Rectal smooth muscle tissue (tissue), 1 donor: Measurements from ENCODE around the gene TNFSF8.

ENCODE experiments used
- H3K27ac ChIP-seq: one replicate; pipeline ENCODE4 v1.7.0; 2013; ENCODE audit warnings: low read depth, low read length, inconsistent platforms
- H3K27me3 ChIP-seq: one replicate; pipeline ENCODE4 v1.7.0; 2013; ENCODE audit warnings: low read length; ENCODE audit not compliant: control insufficient read depth, insufficient read depth
- H3K36me3 ChIP-seq: one replicate; pipeline ENCODE4 v1.7.0; 2013; ENCODE audit warnings: low read length; ENCODE audit not compliant: control insufficient read depth, insufficient read depth
- H3K4me1 ChIP-seq: one replicate; pipeline ENCODE4 v1.7.0; 2013; ENCODE audit warnings: low read length; ENCODE audit not compliant: control insufficient read depth, insufficient read depth
- H3K4me3 ChIP-seq: one replicate; pipeline ENCODE4 v1.7.0; 2013; ENCODE audit warnings: low read length
- H3K9ac ChIP-seq: one replicate; pipeline ENCODE4 v1.7.0; 2013; ENCODE audit warnings: low read length

The TNFSF8 gene

DNA sequence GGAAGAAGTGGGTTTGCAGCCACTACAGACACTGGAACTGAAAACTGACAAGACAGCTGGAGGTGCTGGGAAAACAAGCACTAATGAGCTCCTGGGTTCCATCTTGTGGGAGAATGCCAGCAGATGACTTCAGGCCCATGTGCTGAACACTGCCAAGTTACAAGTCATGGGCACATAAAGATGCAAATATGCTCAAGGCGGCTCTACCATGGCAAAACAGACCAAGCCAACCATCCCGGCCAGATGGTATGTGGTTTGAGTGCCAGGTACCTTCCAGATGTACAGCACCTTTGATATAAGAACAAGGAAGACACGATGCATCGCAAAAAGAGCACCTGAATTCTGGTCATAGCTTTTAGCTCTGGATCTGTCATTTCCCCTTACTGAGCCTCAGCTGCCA is 19.9 kb downstream of the TNFSF8 start:
- Histone ChIP-seq H3K4me1 (no peaks in the 10 kb centered on the region), H3K9ac (no peak overlapping the region), H3K27ac (no peak overlapping the region), H3K27me3 (no peaks in the 10 kb centered on the region), H3K36me3 (no peaks in the 10 kb centered on the region), H3K4me3 (no peak overlapping the region)

DNA sequence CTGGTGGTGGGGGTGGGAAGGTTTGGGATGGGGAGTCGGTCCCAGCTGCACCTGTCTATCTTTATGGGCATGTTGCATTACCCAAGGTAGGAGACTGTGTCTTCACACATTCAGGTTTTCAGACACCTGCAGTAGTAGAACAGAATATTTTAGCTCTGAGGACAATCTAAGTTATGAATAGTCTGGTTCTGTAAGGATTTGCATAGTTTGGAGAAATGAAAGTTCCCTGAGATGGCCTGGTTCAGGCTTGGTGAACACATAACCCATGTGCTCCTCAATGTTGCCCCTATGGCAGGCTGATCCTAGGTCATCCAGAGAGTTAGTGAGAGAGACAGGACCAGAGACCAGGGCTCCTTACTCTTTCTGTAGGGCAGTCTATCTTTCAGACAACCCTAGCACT is 20.7 kb downstream of the TNFSF8 start:
- Histone ChIP-seq H3K9ac (no peak overlapping the region), H3K4me3 (no peak overlapping the region), H3K36me3 (no peaks in the 10 kb centered on the region), H3K27ac (no peak overlapping the region), H3K27me3 (no peaks in the 10 kb centered on the region), H3K4me1 (no peaks in the 10 kb centered on the region)

DNA sequence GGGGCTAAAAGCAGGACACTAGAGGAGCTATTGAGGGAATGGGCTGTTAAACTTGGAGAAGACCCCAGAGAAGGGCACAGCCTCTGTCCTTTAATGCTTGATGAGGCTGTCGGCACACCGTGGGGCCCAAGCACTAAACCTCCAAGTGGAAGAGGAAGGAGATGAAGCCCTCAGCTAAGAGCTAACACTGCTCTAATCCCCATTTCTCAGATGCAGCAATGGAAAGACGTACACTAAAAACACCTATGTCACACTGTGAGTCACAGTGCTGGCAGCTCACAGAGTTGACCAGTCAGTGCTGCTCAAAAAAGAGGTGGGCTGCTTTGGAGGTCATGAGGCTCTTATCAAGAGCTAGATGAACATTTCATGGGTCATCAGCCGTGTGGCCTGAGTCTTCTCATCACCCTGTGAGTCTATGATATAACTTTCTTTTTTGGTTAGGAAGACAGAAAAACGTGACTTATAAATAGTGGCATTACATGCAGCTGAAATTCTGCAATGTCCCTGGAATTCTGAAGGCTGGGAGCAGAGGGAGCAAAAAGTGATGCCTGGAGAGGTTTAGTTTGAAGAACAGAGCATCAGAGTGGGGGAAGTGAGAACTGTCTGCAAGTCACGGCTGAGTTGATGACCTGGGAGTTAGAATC is 21.5 kb downstream of the TNFSF8 start:
- Histone ChIP-seq H3K36me3 (no peaks in the 10 kb centered on the region), H3K4me1 (no peaks in the 10 kb centered on the region), H3K27me3 (no peaks in the 10 kb centered on the region), H3K4me3 (no peak overlapping the region), H3K27ac (no peak overlapping the region), H3K9ac (no peak overlapping the region)

DNA sequence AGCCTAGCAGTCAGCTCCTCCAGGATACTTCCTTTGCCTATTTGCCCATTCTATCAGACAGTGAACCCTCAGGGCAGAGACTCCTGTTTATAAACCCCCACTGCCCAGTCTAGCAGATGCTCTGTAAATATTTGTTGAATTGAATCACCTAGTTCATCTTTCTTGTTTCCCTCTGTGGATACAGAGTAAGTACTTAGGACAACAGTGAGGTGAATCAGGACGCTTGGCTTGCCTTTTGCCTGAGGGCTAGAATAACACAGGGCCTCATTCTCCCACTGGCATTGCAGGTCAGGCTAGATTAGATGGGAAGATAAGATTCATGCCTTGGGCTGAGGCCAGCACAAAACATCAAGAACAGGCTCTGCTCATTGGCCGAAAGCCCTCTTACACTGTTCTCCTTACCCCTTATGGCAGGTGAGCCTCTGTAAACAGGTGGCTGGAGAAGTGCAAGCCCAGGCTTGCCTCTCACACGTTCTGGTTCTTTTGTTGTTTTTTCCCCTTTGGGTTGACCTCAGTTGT is 22.2 kb downstream of the TNFSF8 start:
- H3K4me3 ChIP-seq: no peak overlapping the region
- no peak overlapping the region for H3K27ac ChIP-seq
- H3K27me3 ChIP-seq: no peaks in the 10 kb centered on the region
- H3K4me1 ChIP-seq: no peaks in the 10 kb centered on the region
- no peak overlapping the region for H3K9ac ChIP-seq
- H3K36me3 ChIP-seq: no peaks in the 10 kb centered on the region

DNA sequence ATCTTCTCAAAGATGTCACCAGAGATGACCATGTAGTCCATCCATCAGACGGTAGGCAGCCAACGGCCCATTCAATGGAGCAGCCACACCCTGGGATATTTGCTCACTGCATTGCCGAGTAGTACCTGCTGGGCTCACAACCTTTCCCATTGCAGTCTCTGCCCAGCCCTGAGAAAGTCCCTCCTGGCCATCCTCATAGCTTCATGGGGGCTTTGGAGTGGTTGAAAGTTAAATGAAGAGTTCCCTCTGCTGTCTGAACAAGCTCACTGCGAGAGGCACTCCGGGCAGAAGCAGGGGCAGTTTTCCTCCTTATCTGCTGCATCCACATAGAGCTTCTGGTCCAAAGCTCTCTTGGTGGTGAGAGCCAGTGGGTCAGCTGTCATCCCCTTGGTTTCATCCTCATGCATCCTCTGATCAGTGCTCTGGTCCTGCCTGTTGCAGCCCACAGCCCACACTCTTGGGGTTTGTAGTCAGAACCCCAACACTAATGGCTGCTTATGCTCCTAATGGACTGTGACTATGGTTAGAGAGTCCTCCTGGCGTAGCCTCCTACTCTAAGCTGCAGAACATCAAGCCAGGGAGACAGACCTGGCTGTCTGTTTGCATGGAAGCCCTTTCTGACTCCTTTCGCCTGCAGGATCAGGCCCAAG is 23.3 kb downstream of the TNFSF8 start:
- no peaks in the 10 kb centered on the region for H3K36me3 ChIP-seq
- no peak overlapping the region for H3K9ac ChIP-seq
- H3K4me1 ChIP-seq: no peaks in the 10 kb centered on the region
- no peak overlapping the region for H3K27ac ChIP-seq
- H3K27me3 ChIP-seq: no peaks in the 10 kb centered on the region
- no peak overlapping the region for H3K4me3 ChIP-seq

- H3K4me1 ChIP-seq: no peaks in the 10 kb centered on the region
- H3K4me3 ChIP-seq: no peak overlapping the region
- H3K9ac ChIP-seq: no peak overlapping the region
- no peak overlapping the region for H3K27ac ChIP-seq
- H3K27me3 ChIP-seq: no peaks in the 10 kb centered on the region
- no peaks in the 10 kb centered on the region for H3K36me3 ChIP-seq
Measured at GRCh38 chr9:114905170-114905940, 25.0 kb downstream of the TNFSF8 start.

GRCh38 chr9:114902786-114903524 is 27.4 kb downstream of the TNFSF8 start:
- H3K27me3 ChIP-seq: no peaks in the 10 kb centered on the region
- H3K27ac ChIP-seq: no peak overlapping the region
- no peaks in the 10 kb centered on the region for H3K4me1 ChIP-seq
- H3K9ac ChIP-seq: no peak overlapping the region
- H3K4me3 ChIP-seq: no peak overlapping the region
- no peaks in the 10 kb centered on the region for H3K36me3 ChIP-seq

- Histone ChIP-seq H3K4me1 (no peaks in the 10 kb centered on the region), H3K27me3 (no peaks in the 10 kb centered on the region), H3K4me3 (no peak overlapping the region), H3K36me3 (no peaks in the 10 kb centered on the region), H3K9ac (no peak overlapping the region), H3K27ac (no peak overlapping the region)
Measured at GRCh38 chr9:114900942-114901802, 29.2 kb downstream of the TNFSF8 start.

DNA sequence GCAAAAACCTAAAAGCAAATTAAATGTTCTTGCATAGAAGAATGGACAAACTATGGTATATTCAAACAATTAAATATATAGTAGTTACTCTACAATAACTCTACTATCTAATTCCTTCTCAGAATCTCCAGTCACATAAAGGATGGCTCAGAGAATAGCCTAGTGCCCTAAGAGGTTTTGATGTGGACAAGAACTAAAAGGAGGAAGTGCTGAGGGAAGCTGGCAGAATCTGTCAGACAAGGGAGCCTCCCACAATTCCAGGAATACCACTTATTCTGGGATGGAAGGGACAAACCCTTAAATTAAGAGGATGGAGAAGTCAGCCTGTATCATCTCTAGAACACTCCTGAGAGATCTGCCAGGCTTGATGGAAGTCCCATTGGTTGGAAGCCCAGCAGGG is 30.4 kb downstream of the TNFSF8 start:
- Histone ChIP-seq H3K4me3 (no peak overlapping the region), H3K4me1 (peaks cover under 1% of the 10 kb centered on the region), H3K36me3 (no peaks in the 10 kb centered on the region), H3K27ac (no peak overlapping the region), H3K9ac (no peak overlapping the region), H3K27me3 (no peaks in the 10 kb centered on the region)

DNA sequence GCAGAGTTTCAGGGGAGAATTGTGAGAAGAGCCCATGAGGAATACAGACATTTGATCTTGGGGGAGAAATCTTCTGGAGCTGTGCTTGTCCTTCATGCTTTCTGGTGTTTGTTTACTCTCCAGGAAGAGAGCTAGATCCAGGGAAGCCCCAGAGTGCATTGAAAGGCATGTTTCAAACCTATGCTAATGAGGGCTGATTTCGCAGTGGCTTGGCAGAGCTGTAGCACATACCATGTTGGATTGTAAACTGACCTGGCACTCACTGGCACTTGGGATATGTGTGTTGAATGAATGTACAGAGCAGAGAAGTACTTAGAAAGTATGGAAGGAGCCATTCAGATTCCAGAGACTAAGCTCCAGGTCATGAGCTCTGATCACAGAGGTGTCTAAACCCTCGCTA is 30.9 kb downstream of the TNFSF8 start:
- H3K27ac ChIP-seq: no peak overlapping the region
- no peak overlapping the region for H3K9ac ChIP-seq
- no peaks in the 10 kb centered on the region for H3K27me3 ChIP-seq
- peaks cover 6% of the 10 kb centered on the region for H3K4me1 ChIP-seq
- H3K4me3 ChIP-seq: no peak overlapping the region
- H3K36me3 ChIP-seq: no peaks in the 10 kb centered on the region

- Histone ChIP-seq H3K9ac (no peak overlapping the region), H3K27me3 (no peaks in the 10 kb centered on the region), H3K36me3 (no peaks in the 10 kb centered on the region), H3K27ac (no peak overlapping the region), H3K4me3 (no peak overlapping the region), H3K4me1 (peaks cover 7% of the 10 kb centered on the region)
Measured at GRCh38 chr9:114898741-114899140, 31.6 kb downstream of the TNFSF8 start.
